Measurements from ENCODE around the gene EPX. TPM values are rescaled to one million over a fixed set of nuclear protein-coding genes. Genes with fewer than 3 reads are reported as not detected.

The EPX gene
- polyA plus RNA-seq, 6 donors from 2014 or later = not detected

- H3K36me3 Mint-ChIP-seq = no peaks in the 10 kb centered on the region
- H3K4me1 Mint-ChIP-seq = peaks cover 0 to 6% (median 2%) of the 10 kb centered on the region in 3 donors
- no peaks in the 10 kb centered on the region for H3K9me3 Mint-ChIP-seq
- no peak overlapping the region for H3K27ac Mint-ChIP-seq
- no peak for DNase-seq
- ATAC-seq (ENCODE audit: low read depth in 2 of 2) = no peak
- no peak overlapping the region for H3K4me3 Mint-ChIP-seq
- H3K27me3 Mint-ChIP-seq = peaks cover 11 to 47% (median 37%) of the 10 kb centered on the region in 3 donors
Measured at GRCh38 chr17:58191241-58191896, 1.2 kb upstream of the EPX start.

DNA sequence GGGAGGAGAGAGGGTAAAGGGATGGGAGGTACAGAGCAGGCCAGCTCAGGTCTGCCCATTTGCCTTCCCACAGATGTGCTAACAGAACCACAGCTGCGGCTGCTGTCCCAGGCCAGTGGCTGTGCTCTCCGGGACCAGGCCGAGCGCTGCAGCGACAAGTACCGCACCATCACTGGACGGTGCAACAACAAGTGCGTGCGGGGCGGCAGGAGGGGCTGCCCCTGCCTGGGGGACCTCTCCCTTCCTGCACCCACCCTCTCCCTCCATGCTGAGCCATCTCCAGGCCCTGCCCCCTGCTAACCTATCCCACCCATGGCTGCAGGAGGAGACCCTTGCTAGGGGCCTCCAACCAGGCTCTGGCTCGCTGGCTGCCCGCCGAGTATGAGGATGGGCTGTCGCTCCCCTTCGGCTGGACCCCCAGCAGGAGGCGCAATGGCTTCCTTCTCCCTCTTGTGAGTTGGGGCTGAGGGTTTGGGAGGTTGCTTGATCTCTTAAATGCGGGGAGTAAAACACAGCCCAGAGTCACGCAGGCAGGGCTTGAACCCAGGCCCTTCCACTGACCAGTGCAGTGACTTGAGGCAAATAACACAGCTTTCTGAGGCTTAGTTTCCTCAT, 1.2 kb downstream of the EPX start:
- peaks cover 0 to 4% (median 0%) of the 10 kb centered on the region in 3 donors for H3K4me1 Mint-ChIP-seq
- H3K27ac Mint-ChIP-seq = no peak overlapping the region
- no peak overlapping the region for H3K4me3 Mint-ChIP-seq
- no peak for DNase-seq
- ATAC-seq (ENCODE audit: low read depth in 2 of 2) = no peak
- no peaks in the 10 kb centered on the region for H3K36me3 Mint-ChIP-seq
- H3K9me3 Mint-ChIP-seq = no peaks in the 10 kb centered on the region
- H3K27me3 Mint-ChIP-seq = peaks cover 12 to 71% (median 61%) of the 10 kb centered on the region in 3 donors

- H3K27me3 Mint-ChIP-seq = peaks cover 11 to 71% (median 60%) of the 10 kb centered on the region in 3 donors
- no peaks in the 10 kb centered on the region for H3K9me3 Mint-ChIP-seq
- no peak for DNase-seq
- no peak overlapping the region for H3K27ac Mint-ChIP-seq
- no peaks in the 10 kb centered on the region for H3K36me3 Mint-ChIP-seq
- peaks cover 2 to 10% (median 5%) of the 10 kb centered on the region in 3 donors for H3K4me1 Mint-ChIP-seq
- ATAC-seq (ENCODE audit: low read depth in 2 of 2) = no peak
- H3K4me3 Mint-ChIP-seq = no peak overlapping the region
Measured at GRCh38 chr17:58195518-58196123, 3.1 kb downstream of the EPX start.

DNA sequence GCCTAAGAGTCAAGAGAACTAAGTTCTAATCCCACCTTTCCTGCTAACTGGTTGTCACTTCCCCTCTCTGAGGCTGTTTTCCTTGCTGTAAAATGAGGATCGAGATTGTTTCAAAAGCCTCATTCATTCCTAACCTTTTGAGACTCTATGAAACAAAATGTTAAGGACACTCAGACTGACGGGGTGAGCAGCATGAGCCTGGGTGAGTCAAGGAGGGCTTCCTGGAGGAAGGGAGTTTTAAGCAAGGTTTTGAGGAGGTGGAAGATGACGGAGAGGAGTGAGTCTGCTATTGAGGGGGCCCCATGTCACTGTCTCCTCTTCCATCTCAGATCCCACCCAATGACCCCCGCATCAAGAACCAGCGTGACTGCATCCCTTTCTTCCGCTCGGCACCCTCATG, 4.1 kb downstream of the EPX start:
- DNase-seq (no peak), ATAC-seq (ENCODE audit: low read depth in 2 of 2) (no peak)
- Mint-ChIP-seq H3K36me3 (no peaks in the 10 kb centered on the region), H3K27ac (no peak overlapping the region), H3K4me1 (peaks cover 2 to 10% (median 5%) of the 10 kb centered on the region in 3 donors), H3K4me3 (no peak overlapping the region), H3K27me3 (peaks cover 11 to 62% (median 51%) of the 10 kb centered on the region in 3 donors), H3K9me3 (no peaks in the 10 kb centered on the region)

DNA sequence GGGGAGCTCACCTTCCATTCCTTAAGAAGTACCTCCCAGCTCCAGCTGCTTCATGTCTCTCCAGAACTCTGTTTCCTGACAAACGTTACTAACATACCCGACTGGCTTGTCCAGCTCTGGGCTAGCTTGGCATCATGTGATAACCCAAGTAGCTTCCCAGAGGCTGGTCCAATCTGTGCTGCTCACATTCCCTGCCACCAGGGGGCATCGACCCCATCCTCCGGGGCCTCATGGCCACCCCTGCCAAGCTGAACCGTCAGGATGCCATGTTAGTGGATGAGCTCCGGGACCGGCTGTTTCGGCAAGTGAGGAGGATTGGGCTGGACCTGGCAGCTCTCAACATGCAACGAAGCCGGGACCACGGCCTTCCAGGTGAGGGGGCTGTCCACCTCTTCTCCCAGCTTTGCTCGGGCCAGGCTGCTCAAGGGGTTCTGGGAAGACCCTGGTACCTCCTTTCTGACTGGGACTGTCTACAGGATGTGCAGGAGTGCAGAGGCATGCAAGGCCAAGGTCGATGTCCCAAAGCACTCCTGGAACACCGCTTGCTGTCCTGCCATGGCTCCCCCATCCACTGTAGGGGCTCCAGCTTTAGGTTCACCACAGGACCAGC, 7.6 kb downstream of the EPX start:
- Mint-ChIP-seq H3K27me3 (peaks cover 11 to 46% (median 45%) of the 10 kb centered on the region in 3 donors), H3K4me1 (peaks cover 2 to 10% (median 5%) of the 10 kb centered on the region in 3 donors), H3K4me3 (no peak overlapping the region)

DNA sequence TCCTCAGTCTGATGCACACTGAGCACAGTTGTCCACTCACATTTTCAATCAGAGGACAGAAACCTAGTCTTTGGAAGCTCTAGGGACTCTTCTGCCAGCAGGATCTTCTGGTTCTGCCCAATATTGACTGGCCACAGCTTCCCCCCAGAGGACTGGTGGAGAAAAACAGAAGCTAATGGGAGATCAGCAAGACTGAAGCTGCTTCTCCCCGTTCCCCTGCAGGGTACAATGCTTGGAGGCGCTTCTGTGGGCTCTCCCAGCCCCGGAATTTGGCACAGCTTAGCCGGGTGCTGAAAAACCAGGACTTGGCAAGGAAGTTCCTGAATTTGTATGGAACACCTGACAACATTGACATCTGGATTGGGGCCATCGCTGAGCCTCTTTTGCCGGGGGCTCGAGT, 10.3 kb downstream of the EPX start:
- DNase-seq = no peak
- Mint-ChIP-seq H3K27me3 (peaks cover 10 to 23% (median 20%) of the 10 kb centered on the region in 3 donors), H3K4me3 (no peak overlapping the region), H3K27ac (no peak overlapping the region), H3K4me1 (peaks cover 2 to 6% (median 5%) of the 10 kb centered on the region in 3 donors), H3K9me3 (no peaks in the 10 kb centered on the region), H3K36me3 (no peaks in the 10 kb centered on the region)
- no peak for ATAC-seq (ENCODE audit: low read depth in 2 of 2)

More for the DNA sequence above, 7.6 kb downstream of the EPX start:
- H3K9me3 Mint-ChIP-seq = no peaks in the 10 kb centered on the region
- H3K36me3 Mint-ChIP-seq = no peaks in the 10 kb centered on the region
- no peak overlapping the region for H3K27ac Mint-ChIP-seq
- ATAC-seq (ENCODE audit: low read depth in 2 of 2) (peak; percentile 68 to 89), DNase-seq (peak; percentile 33)

- Mint-ChIP-seq H3K9me3 (no peaks in the 10 kb centered on the region), H3K27ac (no peak overlapping the region), H3K36me3 (peaks cover 9% of the 10 kb centered on the region in 2 donors), H3K4me3 (no peak overlapping the region), H3K27me3 (peaks cover 4 to 6% (median 6%) of the 10 kb centered on the region in 3 donors), H3K4me1 (peaks cover 2 to 5% (median 3%) of the 10 kb centered on the region in 3 donors)
- DNase-seq (no peak), ATAC-seq (ENCODE audit: low read depth in 2 of 2) (no peak)
Measured at GRCh38 chr17:58204796-58205195, 12.3 kb downstream of the EPX start.

DNA sequence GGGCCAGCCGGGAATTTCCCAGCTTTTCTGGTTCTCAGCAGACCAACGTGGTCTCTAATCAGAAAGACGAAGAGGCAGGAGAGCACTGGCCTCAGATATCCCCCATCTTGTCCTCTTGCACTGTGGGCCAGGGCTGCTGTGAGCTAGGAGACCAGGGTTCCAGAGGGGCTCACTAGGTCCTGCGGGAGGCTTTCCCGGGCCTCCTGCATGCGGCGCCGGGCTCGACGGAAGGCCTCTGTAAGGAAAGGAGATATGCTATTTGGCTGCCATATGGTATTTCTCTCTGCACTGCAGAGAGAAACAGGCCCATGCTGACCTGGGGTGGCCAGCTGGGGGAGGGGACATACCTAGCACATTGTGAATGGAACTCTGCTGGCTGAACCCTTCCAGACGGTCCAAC, 13.4 kb downstream of the EPX start:
- ATAC-seq (ENCODE audit: low read depth in 2 of 2) (no peak), DNase-seq (no peak)
- H3K4me1 Mint-ChIP-seq = no peaks in the 10 kb centered on the region
- H3K4me3 Mint-ChIP-seq = no peak overlapping the region
- peaks cover 14 to 16% of the 10 kb centered on the region in 2 donors for H3K36me3 Mint-ChIP-seq
- no peaks in the 10 kb centered on the region for H3K27me3 Mint-ChIP-seq
- no peaks in the 10 kb centered on the region for H3K9me3 Mint-ChIP-seq
- no peak overlapping the region for H3K27ac Mint-ChIP-seq

GRCh38 chr17:58207451-58207850, 14.9 kb downstream of the EPX start:
- H3K27me3 Mint-ChIP-seq = no peaks in the 10 kb centered on the region
- ATAC-seq (ENCODE audit: low read depth in 2 of 2) (no peak), DNase-seq (no peak)
- H3K9me3 Mint-ChIP-seq = no peaks in the 10 kb centered on the region
- H3K36me3 Mint-ChIP-seq = peaks cover 14 to 16% of the 10 kb centered on the region in 2 donors
- H3K4me1 Mint-ChIP-seq = no peaks in the 10 kb centered on the region
- H3K27ac Mint-ChIP-seq = no peak overlapping the region
- no peak overlapping the region for H3K4me3 Mint-ChIP-seq

DNA sequence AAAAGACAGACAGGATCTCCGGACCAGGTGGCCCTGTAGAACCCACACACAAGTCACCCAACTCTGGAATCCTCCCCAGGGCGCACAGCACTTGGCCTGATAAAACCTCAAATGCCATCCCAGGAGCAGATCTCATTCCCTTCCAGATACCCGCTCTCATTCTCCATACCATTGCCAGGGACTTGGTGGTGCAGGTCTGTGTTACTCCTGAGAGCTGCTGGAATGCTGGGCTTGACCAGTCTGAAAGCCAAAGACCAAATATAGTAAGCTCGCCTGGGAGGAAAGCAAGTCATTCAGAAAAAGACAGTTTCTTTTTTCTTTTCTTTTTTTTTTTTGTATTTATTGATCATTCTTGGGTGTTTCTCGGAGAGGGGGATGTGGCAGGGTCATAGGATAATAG, 15.8 kb downstream of the EPX start:
- H3K4me1 Mint-ChIP-seq = no peaks in the 10 kb centered on the region
- H3K36me3 Mint-ChIP-seq = peaks cover 15 to 20% of the 10 kb centered on the region in 2 donors
- DNase-seq = no peak

DNA sequence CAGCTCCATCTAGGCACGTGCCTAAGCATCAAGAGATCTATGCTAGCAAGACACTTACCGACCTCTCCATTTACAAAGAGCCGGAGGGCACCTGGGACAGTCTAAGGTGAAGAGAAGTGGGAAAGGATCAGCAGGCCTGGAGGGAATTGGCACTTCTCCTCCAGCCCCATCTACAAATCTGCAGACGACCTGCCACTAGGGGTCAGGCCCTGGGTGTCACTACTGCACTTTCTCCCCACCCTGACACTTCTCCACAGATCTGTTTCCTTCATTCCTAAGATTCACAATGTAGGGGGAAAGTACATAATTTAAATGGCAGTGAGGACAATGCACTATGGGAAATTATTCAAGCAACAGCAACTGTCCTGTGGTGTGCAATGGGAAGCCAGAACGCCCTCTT, 18.4 kb downstream of the EPX start:
- H3K27ac Mint-ChIP-seq = peak overlapping the region in 2 of 6 donors; percentile 33 to 55
- no peaks in the 10 kb centered on the region for H3K9me3 Mint-ChIP-seq
- peaks cover 20 to 24% of the 10 kb centered on the region in 2 donors for H3K36me3 Mint-ChIP-seq
- DNase-seq (no peak), ATAC-seq (ENCODE audit: low read depth in 2 of 2) (no peak)
- H3K4me3 Mint-ChIP-seq = no peak overlapping the region
- no peaks in the 10 kb centered on the region for H3K27me3 Mint-ChIP-seq
- H3K4me1 Mint-ChIP-seq = no peaks in the 10 kb centered on the region

More for the DNA sequence above, 15.8 kb downstream of the EPX start:
- Mint-ChIP-seq H3K4me3 (no peak overlapping the region), H3K27me3 (no peaks in the 10 kb centered on the region), H3K9me3 (no peaks in the 10 kb centered on the region), H3K27ac (no peak overlapping the region)
- ATAC-seq (ENCODE audit: low read depth in 2 of 2) = no peak

- no peak for DNase-seq
- Mint-ChIP-seq H3K4me3 (peak overlapping the region in 1 of 8 donors; percentile 49), H3K9me3 (no peaks in the 10 kb centered on the region), H3K4me1 (peaks cover 15 to 25% (median 15%) of the 10 kb centered on the region in 3 donors), H3K36me3 (peaks cover 4 to 10% of the 10 kb centered on the region in 2 donors), H3K27ac (peak overlapping the region in 3 of 6 donors; percentile 7 to 96 (median 26)), H3K27me3 (no peaks in the 10 kb centered on the region)
- ATAC-seq (ENCODE audit: low read depth in 2 of 2) = no peak
Measured at GRCh38 chr17:58215685-58216084, 23.2 kb downstream of the EPX start.

DNA sequence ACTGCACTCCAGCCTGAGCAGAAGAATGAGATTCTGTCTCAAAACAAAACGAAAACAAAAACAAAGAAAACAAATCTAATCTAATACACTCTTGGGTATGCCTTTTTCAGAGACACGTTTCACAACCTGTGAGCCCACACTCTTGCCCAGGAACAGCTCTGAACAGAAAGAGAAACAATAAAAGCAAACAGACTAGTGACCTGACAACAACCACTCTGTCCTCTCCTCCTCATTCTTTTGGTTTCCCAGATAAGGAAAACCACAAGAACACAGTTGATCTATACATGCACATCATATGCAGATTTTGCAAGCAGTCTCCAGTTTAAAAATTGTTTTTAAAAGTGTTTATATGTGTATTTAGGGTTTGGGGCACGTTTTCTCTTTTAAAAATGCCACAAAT, 25.2 kb downstream of the EPX start:
- no peaks in the 10 kb centered on the region for H3K9me3 Mint-ChIP-seq
- peak overlapping the region in 6 of 8 donors; percentile 17 to 87 (median 50) for H3K4me3 Mint-ChIP-seq
- H3K36me3 Mint-ChIP-seq = peaks cover 3 to 10% of the 10 kb centered on the region in 2 donors
- DNase-seq (no peak), ATAC-seq (ENCODE audit: low read depth in 2 of 2) (no peak)
- H3K27ac Mint-ChIP-seq = peak overlapping the region in 5 of 6 donors; percentile 18 to 96 (median 72)
- H3K27me3 Mint-ChIP-seq = no peaks in the 10 kb centered on the region
- peaks cover 15 to 25% (median 15%) of the 10 kb centered on the region in 3 donors for H3K4me1 Mint-ChIP-seq

All from naive B cell (primary cell).